GM12878 (cell line): ENCODE results near the gene PHB1. TPM values are rescaled to one million over a fixed set of nuclear protein-coding genes. Genes with fewer than 3 reads are reported as not detected.

Experiments
- ATAC-seq: fragments of 200-7000 bp; cut with Tn5 transposase; 3 replicates; pipeline ENCODE4 v1.9.1; 2020; ENCODE audit warnings: mild to moderate bottlenecking, moderate library complexity
- BruUV-seq: library from RNA; stranded (reverse); fragments of 400-500 nt; replicated peaks from 2 replicates; lab custom pipeline; 2021; lab: Mats Ljungman, UMichigan
- CTCF ChIA-PET: fragments of 300-600 bp; sonication (Branson Sonifier 250); formaldehyde crosslinking; extraction: SDS; loops from one replicate; lab custom pipeline; 2021; ENCODE audit warnings: inconsistent platforms; lab: Yijun Ruan, JAX
- POLR2A ChIA-PET: fragments of 350-600 bp; formaldehyde crosslinking; extraction: SDS; loops from one replicate; lab custom pipeline; 2021; ENCODE audit warnings: inconsistent platforms; lab: Charles Lee
- RAD21 ChIA-PET: fragments of 300-600 bp; sonication (Branson Sonifier 250); formaldehyde crosslinking; loops from one replicate; lab custom pipeline; 2023; ENCODE audit warnings: antibody characterized with exemption; ENCODE audit not compliant: unreplicated experiment; lab: Charles Lee
- SMC1A ChIA-PET: fragments of 300-600 bp; sonication (Branson Sonifier 250); formaldehyde crosslinking; loops from one replicate; lab custom pipeline; 2023; ENCODE audit not compliant: unreplicated experiment, uncharacterized antibody; lab: Charles Lee
- DNase-seq: peaks from one replicate; pipeline ENCODE4 v3.0.0-alpha.2; 2011; ENCODE audit warnings: low read depth, low spot score
- FAIRE-seq: peaks from 3 replicates; lab custom pipeline; 2011; peaks lifted over from hg19 to GRCh38; lab: Jason Lieb, UNC
- H2AFZ ChIP-seq: 2 replicates; pipeline ENCODE4 v1.6.0; 2011; ENCODE audit warnings: low read depth, low read length, control low read depth; ENCODE audit not compliant: control insufficient read depth
- H3K27ac ChIP-seq: 2 replicates; pipeline ENCODE4 v1.5.1; 2011; ENCODE audit warnings: control low read depth; ENCODE audit not compliant: control insufficient read depth, insufficient read depth
- H3K27me3 ChIP-seq, 2 experiments: replicated peaks in 1 of 2; 2 replicates each; pipeline versions ENCODE4 v1.6.0 to v1.6.1; 2011; ENCODE audit warnings: low read length in 1 of 2; ENCODE audit not compliant: control insufficient read depth in 2 of 2, insufficient read depth in 2 of 2
- H3K36me3 ChIP-seq, 2 experiments: 2 replicates each; pipeline ENCODE4 v1.5.1; 2011; ENCODE audit warnings: low read length in 1 of 2; ENCODE audit not compliant: control insufficient read depth in 2 of 2, insufficient read depth in 2 of 2
- H3K4me1 ChIP-seq: 2 replicates; pipeline ENCODE4 v1.6.1; 2011; ENCODE audit warnings: mild to moderate bottlenecking, low read length, moderate library complexity, mixed read lengths; ENCODE audit not compliant: control insufficient read depth, insufficient read depth
- H3K4me2 ChIP-seq: 2 replicates; pipeline ENCODE4 v1.6.0; 2011; ENCODE audit warnings: control low read depth; ENCODE audit not compliant: control insufficient read depth, insufficient read depth
- H3K4me3 ChIP-seq: fragments of 200-600 bp; sonication (generic); 2 replicates; pipeline ENCODE4 v1.5.1; 2016
- H3K79me2 ChIP-seq: 2 replicates; pipeline ENCODE4 v1.6.0; 2011; ENCODE audit warnings: low read length; ENCODE audit not compliant: control insufficient read depth, insufficient read depth
- H3K9ac ChIP-seq: 2 replicates; pipeline ENCODE4 v1.8.0; 2011; ENCODE audit warnings: low read length, control low read depth, mixed read lengths; ENCODE audit not compliant: control insufficient read depth, insufficient read depth
- H3K9me3 ChIP-seq: replicated peaks from 3 replicates; pipeline ENCODE4 v1.5.1; 2011; ENCODE audit warnings: mild to moderate bottlenecking, low read length; ENCODE audit not compliant: control insufficient read depth, insufficient read depth
- H4K20me1 ChIP-seq: 2 replicates; pipeline ENCODE4 v1.6.0; 2011; ENCODE audit not compliant: control insufficient read depth, insufficient read depth
- GABPA ChIP-seq: IDR thresholded peaks from 2 replicates; pipeline ENCODE4 v1.6.1; 2014; ENCODE audit warnings: antibody characterized with exemption, low read depth, mild to moderate bottlenecking, inconsistent platforms
- NFXL1 ChIP-seq: fragments of 450-650 bp; IDR thresholded peaks from 2 replicates; pipeline ENCODE4 v1.6.1; 2017; ENCODE audit warnings: antibody characterized with exemption, mild to moderate bottlenecking, borderline replicate concordance
- PKNOX1 ChIP-seq: fragments of 450-650 bp; IDR thresholded peaks from 2 replicates; pipeline ENCODE4 v1.6.1; 2016; ENCODE audit warnings: mild to moderate bottlenecking
- SP1 ChIP-seq: IDR thresholded peaks from one replicate; pipeline ENCODE4 v1.6.1; 2011; ENCODE audit warnings: low read depth, low read length
- SPI1 ChIP-seq: IDR thresholded peaks from 2 replicates; pipeline ENCODE4 v1.6.1; 2011; ENCODE audit warnings: low read depth, mild to moderate bottlenecking, low read length, moderate library complexity, borderline replicate concordance; ENCODE audit not compliant: insufficient read depth
- ZSCAN29 ChIP-seq: fragments of 450-650 bp; IDR thresholded peaks from 2 replicates; pipeline ENCODE4 v1.6.1; 2017; ENCODE audit warnings: mild to moderate bottlenecking, moderate library complexity
- WGBS: methylation state at CpG from one replicate; pipeline ENCODE4 v1.1.6; 2016; ENCODE audit warnings: low lambda C conversion rate; ENCODE audit not compliant: insufficient replicate concordance, insufficient coverage; ENCODE audit errors: missing lambda C conversion rate; 5-methylcytosine and 5-hydroxymethylcytosine counted together
- in situ Hi-C: fragments of 300-500 bp; cut with MboI; formaldehyde crosslinking; loops from 9 replicates; pipeline ENCODE4 v1.14.3; 2018; ENCODE audit warnings: mixed read lengths
- intact Hi-C: fragments of 100-400 bp; cut with micrococcal nuclease; formaldehyde crosslinking; loops from one replicate; pipeline ENCODE4 v1.14.2; 2022; ENCODE audit not compliant: unreplicated experiment
- polyA plus RNA-seq, 11 experiments: library from polyadenylated mRNA; depleted of rRNA in 4 of 11; unstranded in 6 of 11; stranded (reverse) in 5 of 11; fragments of >200 nt; fragmentation: Nextera tagmentation in 4 of 11; fragmentation: Illumina TruSeq in 1 of 11; extraction: Ambion mirVana in 4 of 11; extraction: Trizol in 1 of 11; gene quantifications; 1 replicate in 1 of 11; 2 replicates in 10 of 11; pipeline versions ENCODE4 v1.2.1 to v1.2.3, GENCODE V29; 2011 to 2016; ENCODE audit warnings: inconsistent platforms in 2 of 11, missing spikeins in 2 of 11, low read depth in 1 of 11
- total RNA-seq, 4 experiments: library from RNA; depleted of rRNA in 3 of 4; stranded (reverse); fragments of >200 nt in 3 of 4; fragmentation: Illumina TruSeq in 1 of 4; extraction: Trizol in 1 of 4; gene quantifications; 2 replicates each; pipeline versions ENCODE4 v1.2.1 to v1.2.3, GENCODE V29; 2013 to 2021
- TF ChIP-seq, protein P1 (sequence below): fragments of 450-650 bp; IDR thresholded peaks from 2 replicates; pipeline ENCODE4 v1.6.1; 2016; ENCODE audit warnings: mild to moderate bottlenecking

PHB1 gene
- total and polyA plus RNA-seq, 10 of the 15 experiments (the other 5 are each of a cell fraction or from before 2014, with no cell fraction given) = 117 to 466 (median 248) TPM

GRCh38 chr17:49360796-49361128 lies 53.9 kb downstream of the PHB1 start:
- Histone ChIP-seq H3K9me3 (no peaks in the 10 kb centered on the region), H3K79me2 (peaks cover 56% of the 10 kb centered on the region), H3K9ac (peak overlapping the region; percentile 85), H2AFZ (peak overlapping the region; percentile 22; the same call in 1 of the 2 replicates), H4K20me1 (no peaks in the 10 kb centered on the region), H3K4me2 (peak overlapping the region; percentile 86), H3K4me3 (peak overlapping the region; percentile 95), H3K36me3 (no peaks in the 10 kb centered on the region), H3K27me3 (no peaks in the 10 kb centered on the region), H3K4me1 (peaks cover 20% of the 10 kb centered on the region), H3K27ac (peak overlapping the region; percentile 81)
- ChIA-PET CTCF (interaction anchor here (0.7 to 15.6 kb wide), 6 partner anchors 15 to 682 kb away, joined by 3 to 330 read pairs (median 4); no protein-coding TSS in a partner anchor), RAD21 (interaction anchor here (3.5 to 4.9 kb wide), 3 partner anchors 8 to 43 kb away, joined by 17 to 27 read pairs (median 27); no protein-coding TSS in a partner anchor), SMC1A (interaction anchor here (0.9 to 5.4 kb wide), 8 partner anchors 7 to 320 kb away, joined by 3 to 78 read pairs (median 8); no protein-coding TSS in a partner anchor), POLR2A (interaction anchor here (1.2 kb wide), 1 partner anchor 22 kb away, joined by 3 read pairs; no protein-coding TSS in a partner anchor)
- FAIRE-seq = peak; percentile 7
- under 1% methylated on average over 8 of the region's 8 CpGs for WGBS
- BruUV-seq = no TSS peak
- intact Hi-C loops (loop anchor here (2.0 to 5.0 kb wide), 2 partner anchors 18 to 37 kb away; no protein-coding TSS in a partner anchor), in situ Hi-C loops (no loop called here)
- TF ChIP-seq PKNOX1 = peak; percentile 16; the same call in 1 of the 2 replicates
- TF ChIP-seq SP1 = peak; percentile 9
- TF ChIP-seq SPI1 = peak; percentile 41; the same call in 1 of the 2 replicates
- TF ChIP-seq GABPA = no peak
- TF ChIP-seq NFXL1 = no peak
- TF ChIP-seq, protein P1, sequence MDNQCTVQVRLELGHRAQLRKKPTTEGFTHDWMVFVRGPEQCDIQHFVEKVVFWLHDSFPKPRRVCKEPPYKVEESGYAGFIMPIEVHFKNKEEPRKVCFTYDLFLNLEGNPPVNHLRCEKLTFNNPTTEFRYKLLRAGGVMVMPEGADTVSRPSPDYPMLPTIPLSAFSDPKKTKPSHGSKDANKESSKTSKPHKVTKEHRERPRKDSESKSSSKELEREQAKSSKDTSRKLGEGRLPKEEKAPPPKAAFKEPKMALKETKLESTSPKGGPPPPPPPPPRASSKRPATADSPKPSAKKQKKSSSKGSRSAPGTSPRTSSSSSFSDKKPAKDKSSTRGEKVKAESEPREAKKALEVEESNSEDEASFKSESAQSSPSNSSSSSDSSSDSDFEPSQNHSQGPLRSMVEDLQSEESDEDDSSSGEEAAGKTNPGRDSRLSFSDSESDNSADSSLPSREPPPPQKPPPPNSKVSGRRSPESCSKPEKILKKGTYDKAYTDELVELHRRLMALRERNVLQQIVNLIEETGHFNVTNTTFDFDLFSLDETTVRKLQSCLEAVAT = no peak
- TF ChIP-seq ZSCAN29 = no peak
- no peak for DNase-seq
- ATAC-seq = peak; percentile 49
